C4-2B (cell line): ENCODE data around the gene PSMD3.

Source experiments
- CTCF ChIP-seq: fragments of 450-650 bp; conservative IDR thresholded peaks from 2 replicates; pipeline ENCODE4 v1.5.1; 2017; ENCODE audit warnings: mild to moderate bottlenecking
- ZFX ChIP-seq: fragments of 450-650 bp; IDR thresholded peaks from 2 replicates; pipeline ENCODE4 v1.6.1; 2017

- TF ChIP-seq CTCF = no peak
- no peak for TF ChIP-seq ZFX
Observed at GRCh38 chr17:39938140-39938869, 42.3 kb upstream of the PSMD3 start.
